NCI-H1930 (cell line): ENCODE results near the gene NSD2.
"Not testable (repeated sequence)": the region's sequence is repeated elsewhere in the genome, so short reads cannot be mapped to it uniquely, and the experiment has no call there.

ENCODE experiments used
- DNase-seq, 2 experiments: peaks; one replicate each; lab custom pipeline; 2025; lab: John Stamatoyannopoulos, UW

NSD2 gene

DNA sequence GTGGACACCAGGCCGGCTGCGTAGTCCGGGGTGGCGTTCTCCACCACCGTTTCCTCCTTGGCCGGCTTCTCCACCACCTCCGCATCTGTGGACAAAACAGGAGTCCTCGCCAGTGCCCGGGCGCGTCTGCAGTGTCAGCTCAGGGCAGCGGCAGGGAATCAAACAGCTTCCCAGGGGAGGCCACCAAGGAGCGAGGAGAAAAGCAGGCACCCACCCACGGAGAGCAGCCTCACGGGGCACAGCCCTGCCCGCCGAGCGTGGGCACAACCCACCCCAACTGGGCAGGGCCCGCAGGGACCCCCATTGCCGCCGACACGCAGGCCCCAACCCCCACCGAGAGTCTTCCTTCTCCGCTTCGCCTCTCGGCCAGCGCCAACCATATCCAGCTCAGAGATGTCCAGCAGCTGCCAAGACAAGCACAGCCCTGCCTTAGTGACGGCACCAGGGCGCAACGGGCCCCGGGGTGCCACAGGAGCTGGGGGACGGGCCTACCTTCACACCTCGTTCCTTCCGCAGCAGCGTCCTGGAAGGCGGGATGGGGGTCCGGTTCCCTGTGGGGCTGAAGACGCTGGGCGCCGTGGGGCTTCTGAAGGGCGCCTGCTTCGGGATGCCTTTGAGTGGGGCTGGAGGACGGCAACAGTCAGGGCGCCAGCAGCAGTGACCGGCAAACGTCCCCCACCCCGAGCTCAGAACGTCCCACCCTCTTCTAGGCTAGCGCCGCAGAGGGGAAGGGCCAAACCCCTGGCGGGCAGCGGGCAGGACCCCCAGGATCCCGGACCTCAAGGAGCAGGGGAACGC lies 114.8 kb downstream of the NSD2 start:
- no peak for DNase-seq

- no peak for DNase-seq
Observed at GRCh38 chr4:1986578-1987210, 115.5 kb downstream of the NSD2 start.

DNA sequence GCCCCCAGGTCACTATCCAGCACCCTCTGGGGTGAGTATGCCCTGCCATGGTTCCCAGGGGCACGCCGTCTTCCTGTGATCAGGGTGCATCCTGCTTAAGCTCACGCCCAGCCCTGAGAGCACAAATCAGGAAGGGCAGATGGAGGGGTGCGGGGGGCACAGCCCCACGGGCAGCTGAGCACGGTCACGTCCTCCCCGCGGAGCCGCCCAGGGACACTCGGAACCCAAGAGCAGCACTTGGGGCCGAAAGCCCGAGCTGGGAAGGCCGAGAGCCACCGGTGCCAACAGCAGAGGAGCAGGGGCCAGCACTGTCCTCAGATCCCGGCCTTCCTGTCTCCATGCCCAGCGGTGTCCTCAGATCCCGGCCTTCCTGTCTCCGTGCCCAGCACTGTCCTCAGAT lies 116.1 kb downstream of the NSD2 start:
- no peak for DNase-seq

- no peak for DNase-seq
Observed at GRCh38 chr4:1987721-1988326, 116.6 kb downstream of the NSD2 start.

GRCh38 chr4:1988327-1988724 lies 117.1 kb downstream of the NSD2 start:
- DNase-seq: no peak

DNA sequence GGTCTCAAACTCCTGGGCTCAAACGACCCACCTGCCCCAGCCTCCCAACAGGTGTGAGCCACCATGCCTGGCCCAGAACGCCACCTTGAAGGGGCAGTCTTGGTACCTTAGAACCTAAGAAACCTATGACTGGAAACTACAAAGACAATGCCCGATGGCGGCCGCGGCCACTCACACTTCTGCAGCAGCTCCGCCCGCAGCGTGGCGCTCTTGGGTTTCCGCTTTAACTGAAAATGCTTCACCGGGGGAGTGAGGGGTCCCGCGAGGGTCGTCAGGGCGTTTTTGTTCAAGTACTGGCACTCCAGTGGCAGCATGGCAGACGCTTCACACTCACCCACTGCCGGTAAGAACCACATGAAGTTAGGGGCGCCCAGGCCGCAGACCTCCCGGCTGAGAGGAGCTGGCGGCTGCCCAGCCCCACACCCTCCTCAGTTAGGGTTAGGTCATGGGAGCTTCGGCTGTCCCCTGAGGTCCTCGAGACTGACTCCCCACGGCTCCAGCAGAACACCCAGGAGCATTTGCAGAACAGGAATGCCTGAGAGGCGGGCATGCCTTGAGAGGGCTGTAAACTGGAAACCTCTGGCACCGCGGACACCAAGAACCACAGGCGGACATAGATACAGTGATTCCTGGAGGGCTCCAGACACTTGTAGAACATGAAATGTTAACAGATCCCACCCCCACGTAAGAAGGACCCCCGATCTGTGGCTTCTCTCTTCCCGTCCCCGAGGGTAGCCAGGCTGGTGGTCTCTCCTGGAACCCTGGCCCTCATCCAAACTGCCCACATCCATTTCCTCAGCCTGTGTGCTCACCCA lies 118.5 kb downstream of the NSD2 start:
- no peak for DNase-seq

DNA sequence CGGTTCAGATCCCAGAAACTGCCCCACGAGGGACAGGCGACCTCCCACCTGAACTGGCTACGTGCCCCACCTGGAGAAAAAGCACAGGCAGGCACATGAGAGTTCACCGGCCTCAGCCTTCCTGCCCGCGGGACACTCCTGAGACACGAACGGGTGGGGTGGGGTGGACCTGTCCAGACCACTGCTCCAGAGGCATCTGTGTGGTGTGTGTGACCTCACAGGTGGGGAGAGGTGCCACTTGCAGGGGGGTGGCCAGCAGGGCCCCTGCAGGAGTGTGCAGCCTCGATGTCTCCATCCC lies 119.1 kb downstream of the NSD2 start:
- no peak for DNase-seq

GRCh38 chr4:1990676-1991075 lies 119.5 kb downstream of the NSD2 start:
- DNase-seq: no peak

DNA sequence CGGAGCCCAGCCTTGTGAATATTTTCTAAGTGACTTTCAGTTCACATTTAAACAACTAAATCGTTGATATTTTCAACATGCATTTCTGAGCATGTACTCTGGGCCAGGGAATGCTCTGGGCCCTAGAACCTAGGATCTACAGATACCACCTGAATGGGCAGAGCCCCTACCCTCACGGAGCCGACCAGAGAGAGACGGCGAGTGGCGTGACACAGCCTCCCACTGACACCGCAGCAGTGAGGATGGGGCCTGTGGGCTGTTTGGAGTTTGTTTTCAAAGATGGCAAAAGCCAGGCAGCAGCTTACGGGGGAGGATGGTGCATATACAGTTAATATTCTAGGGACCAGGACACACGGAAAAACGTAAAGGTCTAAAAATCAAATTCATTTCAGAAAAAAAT lies 119.9 kb downstream of the NSD2 start:
- DNase-seq: no peak

DNA sequence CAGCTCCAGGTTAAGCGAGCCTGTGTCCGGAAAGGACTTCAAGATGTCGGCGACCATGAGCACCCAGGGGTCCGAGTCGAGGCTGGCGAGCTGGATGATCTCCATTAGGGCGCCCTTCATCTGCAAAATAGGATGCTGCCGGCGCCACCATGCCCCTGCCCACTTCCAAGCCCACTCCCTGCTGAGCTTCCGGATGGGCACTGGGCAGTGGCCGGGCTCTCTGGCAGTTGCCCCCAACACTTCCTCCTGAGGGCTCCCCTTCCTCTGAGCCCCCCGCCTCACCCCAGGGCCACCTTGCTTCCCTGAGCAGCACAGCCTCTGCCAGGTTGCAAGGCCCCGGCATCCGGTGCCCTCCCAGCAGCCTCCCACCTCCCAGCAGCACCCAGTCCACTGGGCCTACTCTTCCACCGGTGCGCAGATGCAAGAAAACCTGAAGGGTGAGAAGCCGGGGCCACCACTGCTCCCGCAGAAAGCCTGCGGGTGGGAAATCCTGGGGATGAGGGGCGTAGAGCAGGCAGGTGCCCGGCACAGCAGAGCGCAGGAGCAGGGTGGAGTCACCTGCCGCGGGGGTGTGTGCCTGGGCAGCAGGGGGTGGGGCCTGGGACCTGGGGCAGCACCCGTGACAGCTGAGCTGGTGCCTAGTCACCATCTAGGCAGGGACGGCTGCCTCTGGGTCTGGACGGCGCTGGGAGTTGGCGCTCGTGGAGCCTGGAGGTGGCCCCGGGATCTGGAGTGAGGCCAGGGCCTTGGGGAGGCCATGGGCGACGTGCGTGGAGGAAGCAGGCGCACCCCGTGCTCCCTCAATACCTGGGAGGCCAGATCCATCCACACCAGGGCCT lies 120.6 kb downstream of the NSD2 start:
- DNase-seq: no peak

DNA sequence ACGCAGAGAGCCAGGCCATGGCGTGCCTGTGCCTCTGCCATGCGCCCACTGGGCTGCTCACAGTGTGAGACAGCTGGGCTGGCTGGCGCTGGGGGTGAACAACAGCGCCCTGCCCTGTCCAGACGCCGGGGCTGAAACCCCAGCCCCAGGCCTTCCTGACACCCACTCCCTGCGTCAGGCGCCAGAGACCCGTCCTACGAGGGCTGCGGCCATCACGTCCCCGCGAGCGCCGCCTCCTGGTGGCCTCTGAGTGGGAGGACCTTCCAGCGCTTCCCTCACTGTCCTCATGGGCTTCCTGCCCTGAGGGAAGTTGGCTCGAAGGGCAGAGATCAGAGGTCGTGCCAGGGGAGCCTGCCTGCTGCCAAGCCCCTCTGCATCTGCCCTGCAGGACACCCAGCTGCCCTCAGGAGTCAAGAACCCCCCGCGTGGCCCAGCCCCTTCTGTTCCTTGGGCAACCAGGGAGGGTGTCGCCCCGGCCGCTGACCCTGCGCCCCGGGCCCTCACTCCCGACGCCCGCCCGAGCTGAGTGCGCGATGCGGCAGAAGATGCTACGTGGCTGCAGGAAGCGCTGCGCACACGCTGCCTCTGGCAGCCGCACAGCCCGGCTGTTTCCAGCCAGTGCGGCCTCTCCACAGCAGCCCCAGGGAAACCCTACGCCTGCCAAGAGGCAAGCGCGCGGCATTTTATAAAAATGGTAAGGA lies 121.4 kb downstream of the NSD2 start:
- DNase-seq: no peak

GRCh38 chr4:1993169-1993516 lies 122.0 kb downstream of the NSD2 start:
- no peak for DNase-seq

GRCh38 chr4:1993718-1994516 lies 122.7 kb downstream of the NSD2 start:
- DNase-seq: not testable (repeated sequence)

- DNase-seq: no peak
Observed at GRCh38 chr4:1994938-1995337, 123.7 kb downstream of the NSD2 start.

DNA sequence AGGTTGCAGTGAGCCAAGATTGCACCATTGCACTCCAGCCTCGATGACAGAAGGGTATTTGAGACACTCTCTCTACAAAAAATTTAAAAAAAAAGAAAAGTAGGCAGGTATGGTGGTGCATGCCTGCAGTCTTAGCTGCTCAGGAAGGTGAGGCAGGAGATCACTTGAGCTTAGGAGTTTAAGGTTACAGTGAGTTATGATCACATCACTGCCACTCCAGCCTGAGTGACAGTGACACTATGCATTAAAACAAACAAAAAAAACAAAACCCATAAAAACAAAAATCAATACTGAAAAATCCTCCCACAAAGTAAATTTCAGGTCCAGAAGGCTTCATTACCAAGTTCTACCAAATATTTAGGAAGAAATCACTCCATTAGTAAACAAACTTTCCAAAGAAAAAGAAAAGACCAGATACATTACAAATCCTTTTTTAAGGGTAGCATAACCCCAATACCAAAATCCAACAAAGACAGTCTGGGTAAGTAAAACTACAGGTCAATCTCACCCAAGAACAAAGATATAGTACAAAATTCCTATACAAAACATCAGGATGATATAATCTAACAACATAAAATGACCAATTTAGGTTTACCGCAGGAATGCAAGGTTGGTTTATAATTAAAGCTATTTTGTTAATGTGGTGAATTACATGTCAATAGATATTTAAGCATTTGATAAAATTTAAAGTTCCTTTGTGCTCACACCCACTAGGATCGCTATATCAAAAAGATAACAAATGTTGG lies 125.8 kb downstream of the NSD2 start:
- DNase-seq: no peak

- DNase-seq: no peak
Observed at GRCh38 chr4:1997712-1998111, 126.5 kb downstream of the NSD2 start.

DNA sequence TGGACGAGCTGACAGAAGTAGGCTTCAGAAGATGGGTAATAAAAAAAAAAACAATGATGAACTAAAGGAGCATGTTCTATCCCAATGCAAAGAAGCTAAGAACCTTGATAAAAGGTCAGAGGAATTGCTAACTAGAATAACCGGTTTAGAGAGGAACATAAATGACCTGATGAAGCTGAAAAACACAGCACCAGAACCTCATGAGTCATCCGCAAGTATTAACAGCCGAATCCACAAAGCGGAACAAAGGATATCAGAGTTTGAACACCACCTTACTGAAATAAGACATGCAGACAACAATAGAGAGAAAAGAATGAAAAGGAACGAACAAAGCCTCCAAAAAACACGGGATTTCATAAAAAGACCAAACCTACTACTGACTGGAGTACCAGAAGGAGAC lies 127.1 kb downstream of the NSD2 start:
- no peak for DNase-seq

GRCh38 chr4:1999308-1999707 lies 128.1 kb downstream of the NSD2 start:
- not testable (repeated sequence) for DNase-seq

GRCh38 chr4:2003361-2003760 lies 132.2 kb downstream of the NSD2 start:
- DNase-seq: not testable (repeated sequence)

DNA sequence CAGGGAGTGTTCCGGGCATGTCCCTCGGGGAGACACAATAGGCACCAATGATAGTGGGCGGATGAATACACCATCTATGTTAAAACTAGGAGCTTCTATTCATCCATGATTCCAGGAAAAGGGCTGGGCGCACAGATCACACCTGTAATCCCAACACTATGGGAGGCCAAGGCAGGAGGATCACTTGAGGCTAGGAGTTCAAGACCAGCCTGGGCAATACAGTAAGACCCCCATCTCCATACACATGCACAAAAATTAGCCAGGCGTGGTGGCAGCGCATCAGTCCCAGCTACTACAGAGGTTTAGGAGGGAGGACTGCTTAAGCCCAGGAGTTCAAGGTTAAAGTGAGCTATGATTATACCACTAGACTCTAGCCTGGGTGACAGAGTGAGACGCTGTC lies 135.2 kb downstream of the NSD2 start:
- DNase-seq: no peak
